H1 (cell line): ENCODE results near the gene FOXD3. TPM values are rescaled to one million over a fixed set of nuclear protein-coding genes. Genes with fewer than 3 reads are reported as not detected.

ENCODE experiments used
- CTCF ChIA-PET: fragments of 300-600 bp; sonication (Branson Sonifier 250); formaldehyde crosslinking; loops from one replicate; lab custom pipeline; 2021; ENCODE audit not compliant: partially characterized antibody; lab: Charles Lee
- POLR2A ChIA-PET: fragments of 300-600 bp; sonication (Branson Sonifier 250); formaldehyde crosslinking; loops from one replicate; lab custom pipeline; 2021; ENCODE audit warnings: inconsistent platforms; ENCODE audit not compliant: partially characterized antibody; lab: Charles Lee
- DNase-seq, 2 experiments: peaks; one replicate each; pipeline versions ENCODE4 v3.0.0 to v3.0.0-alpha.2; 2010 to 2022; ENCODE audit warnings: low spot score in 2 of 2, low read depth in 1 of 2, mixed read lengths in 1 of 2
- FAIRE-seq: peaks from 2 replicates; lab custom pipeline; 2011; peaks lifted over from hg19 to GRCh38; lab: Jason Lieb, UNC
- H2AFZ ChIP-seq: 2 replicates; pipeline ENCODE4 v1.8.1; 2012; ENCODE audit warnings: low read length, inconsistent platforms
- H2AK5ac ChIP-seq: 2 replicates; pipeline ENCODE4 v1.6.1; 2013; ENCODE audit warnings: low read depth, low read length
- H2BK120ac ChIP-seq: replicated peaks from 2 replicates; pipeline ENCODE3; 2013; ENCODE audit warnings: low read depth, low read length, inconsistent platforms
- H2BK12ac ChIP-seq: 2 replicates; pipeline ENCODE4 v1.6.1; 2013; ENCODE audit warnings: low read depth, low read length
- H2BK15ac ChIP-seq: 2 replicates; pipeline ENCODE4 v1.6.1; 2013; ENCODE audit warnings: low read length
- H2BK20ac ChIP-seq: 2 replicates; pipeline ENCODE4 v1.6.1; 2013; ENCODE audit warnings: low read length
- H2BK5ac ChIP-seq: 2 replicates; pipeline ENCODE4 v1.6.1; 2013; ENCODE audit warnings: low read depth, low read length
- H3K14ac ChIP-seq: 2 replicates; pipeline ENCODE4 v1.6.1; 2013; ENCODE audit warnings: inconsistent platforms; ENCODE audit not compliant: insufficient read length
- H3K18ac ChIP-seq: 2 replicates; pipeline ENCODE4 v1.6.1; 2013; ENCODE audit warnings: low read length; ENCODE audit errors: extremely low read depth
- H3K23ac ChIP-seq: 2 replicates; pipeline ENCODE4 v1.6.1; 2013; ENCODE audit warnings: inconsistent platforms; ENCODE audit not compliant: insufficient read length
- H3K23me2 ChIP-seq: 2 replicates; pipeline ENCODE4 v1.6.1; 2013; ENCODE audit warnings: low read depth, low read length
- H3K27ac ChIP-seq: 2 replicates; pipeline ENCODE4 v1.6.1; 2011; ENCODE audit warnings: low read depth, low read length, inconsistent platforms
- H3K27me3 ChIP-seq, 4 experiments: replicated peaks in 1 of 4; 1 replicate in 1 of 4; 2 replicates in 3 of 4; pipeline versions ENCODE4 v1.6.1 to v1.8.1; 2011 to 2013; ENCODE audit warnings: low read length in 3 of 4, mild to moderate bottlenecking in 3 of 4, inconsistent platforms in 2 of 4, mixed read lengths in 2 of 4, moderate library complexity in 1 of 4; ENCODE audit not compliant: control insufficient read depth in 3 of 4, insufficient read depth in 3 of 4; ENCODE audit errors: extremely low read depth in 1 of 4
- H3K36me3 ChIP-seq, 4 experiments: 2 replicates each; pipeline versions ENCODE4 v1.6.1 to v1.8.1; 2011 to 2013; ENCODE audit warnings: mild to moderate bottlenecking in 4 of 4, low read length in 3 of 4, moderate library complexity in 2 of 4, control low read depth in 1 of 4, inconsistent platforms in 1 of 4; ENCODE audit not compliant: insufficient read depth in 4 of 4, control insufficient read depth in 2 of 4
- H3K4ac ChIP-seq: replicated peaks from 2 replicates; pipeline ENCODE3; 2013; ENCODE audit warnings: low read length, low read depth, mixed read lengths, inconsistent platforms; ENCODE audit not compliant: insufficient read length
- H3K4me1 ChIP-seq, 4 experiments: replicated peaks in 1 of 4; 1 replicate in 1 of 4; 2 replicates in 3 of 4; pipeline versions ENCODE4 v1.6.1 to v1.8.1; 2011 to 2013; ENCODE audit warnings: low read length in 3 of 4, inconsistent platforms in 2 of 4, mixed read lengths in 1 of 4; ENCODE audit not compliant: insufficient read depth in 4 of 4, control insufficient read depth in 3 of 4
- H3K4me2 ChIP-seq, 2 experiments: 2 replicates each; pipeline versions ENCODE4 v1.6.1 to v1.8.1; 2011 to 2013; ENCODE audit warnings: low read depth in 2 of 2, low read length in 2 of 2, control low read depth in 1 of 2, inconsistent platforms in 1 of 2, mild to moderate bottlenecking in 1 of 2; ENCODE audit not compliant: insufficient read depth in 1 of 2
- H3K4me3 ChIP-seq, 4 experiments: fragments of 200-600, 300-600 bp in 1 of 4; sonication (generic), shearing (Covaris generic), sonication (Bioruptor Twin) in 1 of 4; 2 replicates each; pipeline versions ENCODE4 v1.5.1 to v1.8.1; 2011 to 2016; ENCODE audit warnings: low read length in 4 of 4, low read depth in 3 of 4, control low read depth in 2 of 4, inconsistent platforms in 2 of 4, mild to moderate bottlenecking in 2 of 4, mixed read lengths in 1 of 4, moderate library complexity in 1 of 4; ENCODE audit not compliant: insufficient read depth in 2 of 4; ENCODE audit errors: extremely low read depth in 1 of 4
- H3K56ac ChIP-seq: replicated peaks from 2 replicates; pipeline ENCODE3; 2013; ENCODE audit warnings: low read depth, mild to moderate bottlenecking, mixed read lengths, low read length, inconsistent platforms; ENCODE audit not compliant: insufficient read length
- H3K79me1 ChIP-seq: 2 replicates; pipeline ENCODE4 v1.6.1; 2013; ENCODE audit warnings: low read depth, low read length, control low read depth
- H3K79me2 ChIP-seq, 2 experiments: 2 replicates each; pipeline versions ENCODE4 v1.6.1 to v1.8.1; 2012 to 2013; ENCODE audit warnings: low read length in 2 of 2, mild to moderate bottlenecking in 2 of 2, inconsistent platforms in 1 of 2; ENCODE audit not compliant: insufficient read depth in 2 of 2, control insufficient read depth in 1 of 2
- H3K9ac ChIP-seq, 4 experiments: replicated peaks in 1 of 4; 1 replicate in 1 of 4; 2 replicates in 3 of 4; pipeline versions ENCODE4 v1.6.1 to v1.8.1; 2011 to 2013; ENCODE audit warnings: low read depth in 3 of 4, low read length in 3 of 4, control low read depth in 2 of 4, mild to moderate bottlenecking in 2 of 4, moderate library complexity in 2 of 4, inconsistent platforms in 1 of 4; ENCODE audit errors: extremely low read depth in 1 of 4
- H3K9me3 ChIP-seq, 2 experiments: 2 replicates each; pipeline versions ENCODE4 v1.6.1 to v1.8.1; 2012 to 2013; ENCODE audit warnings: mild to moderate bottlenecking in 2 of 2, moderate library complexity in 2 of 2, control low read depth in 1 of 2, inconsistent platforms in 1 of 2, low read depth in 1 of 2, low read length in 1 of 2, mixed read lengths in 1 of 2; ENCODE audit not compliant: insufficient read depth in 2 of 2
- H4K20me1 ChIP-seq, 2 experiments: replicated peaks in 1 of 2; 2 replicates each; pipeline versions ENCODE3 to v1.8.1; 2011 to 2013; ENCODE audit warnings: inconsistent platforms in 2 of 2, low read length in 2 of 2, mild to moderate bottlenecking in 1 of 2; ENCODE audit not compliant: insufficient read depth in 2 of 2, control insufficient read depth in 1 of 2
- H4K5ac ChIP-seq: 2 replicates; pipeline ENCODE4 v1.6.1; 2013; ENCODE audit warnings: low read length, low read depth, mixed read lengths, inconsistent platforms; ENCODE audit not compliant: insufficient read length
- H4K8ac ChIP-seq: 2 replicates; pipeline ENCODE4 v1.8.0; 2013; ENCODE audit warnings: mild to moderate bottlenecking, moderate library complexity, low read length, inconsistent platforms; ENCODE audit not compliant: insufficient read depth; ENCODE audit errors: extremely low read depth
- H4K91ac ChIP-seq: replicated peaks from 2 replicates; pipeline ENCODE3; 2013; ENCODE audit warnings: low read length, mixed read lengths, inconsistent platforms; ENCODE audit not compliant: insufficient read length
- NRF1 ChIP-seq: IDR thresholded peaks from 2 replicates; pipeline ENCODE4 v1.6.1; 2011; ENCODE audit warnings: mild to moderate bottlenecking, low read depth, low read length, improper control_type of control experiment
- SRF ChIP-seq: IDR thresholded peaks from 2 replicates; pipeline ENCODE4 v1.6.1; 2011; ENCODE audit warnings: mild to moderate bottlenecking, low read depth, low read length, moderate library complexity
- TAF1 ChIP-seq: IDR thresholded peaks from 2 replicates; pipeline ENCODE4 v1.6.1; 2011; ENCODE audit warnings: mild to moderate bottlenecking, low read depth, low read length
- TAF7 ChIP-seq: optimal IDR thresholded peaks from 2 replicates; pipeline ENCODE3; 2011; ENCODE audit warnings: low read depth, mild to moderate bottlenecking, inconsistent platforms, low read length, moderate library complexity, borderline replicate concordance
- WGBS, 2 experiments: shearing (Covaris generic) in 1 of 2; methylation state at CpG; one replicate each; pipeline versions ENCODE4 v1.1.6 to v1.1.7; 2013 to 2015; ENCODE audit warnings: low lambda C conversion rate in 2 of 2, mixed read lengths in 2 of 2, inconsistent platforms in 1 of 2, low coverage in 1 of 2, missing lambda C conversion rate in 1 of 2; ENCODE audit not compliant: insufficient replicate concordance in 2 of 2, insufficient coverage in 1 of 2, insufficient read length in 1 of 2; ENCODE audit errors: extremely low coverage in 1 of 2, missing lambda C conversion rate in 1 of 2; 5-methylcytosine and 5-hydroxymethylcytosine counted together
- polyA plus RNA-seq, 7 experiments: library from polyadenylated mRNA; depleted of rRNA in 3 of 7; stranded (reverse) in 5 of 7; unstranded in 2 of 7; fragments of >200 nt in 5 of 7; fragments of 200-250 nt in 2 of 7; gene quantifications; 1 replicate in 5 of 7; 2 replicates in 1 of 7; 4 replicates in 1 of 7; pipeline versions ENCODE4 v1.2.1 to v1.2.3, GENCODE V29; 2011 to 2013; ENCODE audit warnings: missing spikeins in 2 of 7, mixed read lengths in 2 of 7
- total RNA-seq: library from RNA; stranded (reverse); fragmentation: NEBNext Ultra II Directional; extraction: Animal tissue kit (Norgen Biotek cat#: 25700); gene quantifications from 2 replicates; pipeline ENCODE4 v1.2.1, GENCODE V29; 2021

Gene FOXD3
- total and polyA plus RNA-seq, 2 of the 8 experiments (the other 6 are each of a cell fraction or from before 2014, with no cell fraction given) = 8.7 to 33.7 TPM

DNA sequence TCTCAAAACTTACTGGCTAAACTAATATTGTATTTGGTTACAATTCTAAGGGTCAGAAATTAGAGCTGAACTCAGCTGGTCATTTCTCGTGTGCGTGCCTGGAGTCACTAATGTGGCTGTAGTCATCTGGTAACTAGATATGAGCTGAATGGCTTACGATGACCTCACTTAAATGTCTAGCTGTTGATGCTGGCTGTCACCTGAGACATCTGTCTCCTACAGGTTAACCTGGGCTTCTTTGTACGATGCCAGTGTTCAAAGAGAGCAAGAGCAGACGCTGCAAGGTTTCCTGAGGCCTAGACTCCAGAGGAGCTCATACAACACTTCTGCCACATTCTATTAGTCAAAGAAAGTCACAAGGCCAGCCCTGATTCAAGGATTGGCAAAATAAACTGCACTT is 28.0 kb downstream of the FOXD3 start:
- H4K20me1 ChIP-seq = no peaks in the 10 kb centered on the region
- no peak overlapping the region for H2BK12ac ChIP-seq
- 92% methylated on average over 5 of the region's 5 CpGs; no CpG with 5 or more reads in 1 of the 2 experiments for WGBS, 2 experiments
- POLR2A ChIA-PET = interaction anchor here (1.1 kb wide), 1 partner anchor 14 kb away, joined by 3 read pairs; no protein-coding TSS in a partner anchor
- no peaks in the 10 kb centered on the region for H3K36me3 ChIP-seq
- H3K9me3 ChIP-seq = no peaks in the 10 kb centered on the region
- H2BK15ac ChIP-seq = no peak overlapping the region
- no peaks in the 10 kb centered on the region for H3K79me2 ChIP-seq
- no peak overlapping the region for H3K4ac ChIP-seq
- no peak overlapping the region for H3K4me3 ChIP-seq
- H3K27ac ChIP-seq = no peak overlapping the region
- H3K56ac ChIP-seq = no peak overlapping the region
- no peak overlapping the region for H4K91ac ChIP-seq
- CTCF ChIA-PET = interaction anchor here (0.9 to 3.3 kb wide), 6 partner anchors 9 to 140 kb away, joined by 3 to 18 read pairs (median 5); no protein-coding TSS in a partner anchor
- no peak for TF ChIP-seq TAF1
- no peak for TF ChIP-seq TAF7
- TF ChIP-seq NRF1 = no peak
- no peak for TF ChIP-seq SRF
- H2BK20ac ChIP-seq = no peak overlapping the region
- no peaks in the 10 kb centered on the region for H3K79me1 ChIP-seq
- no peak overlapping the region for H2AK5ac ChIP-seq
- no peak overlapping the region for H2BK120ac ChIP-seq
- H2BK5ac ChIP-seq = no peak overlapping the region
- no peak for DNase-seq
- no peaks in the 10 kb centered on the region for H3K27me3 ChIP-seq
- H3K23me2 ChIP-seq = no peaks in the 10 kb centered on the region
- H2AFZ ChIP-seq = no peak overlapping the region
- no peak overlapping the region for H4K8ac ChIP-seq
- H4K5ac ChIP-seq = no peak overlapping the region
- H3K18ac ChIP-seq = no peak overlapping the region
- H3K23ac ChIP-seq = no peak overlapping the region
- no peak overlapping the region for H3K4me2 ChIP-seq
- H3K9ac ChIP-seq = no peak overlapping the region
- no peak for FAIRE-seq
- no peak overlapping the region for H3K14ac ChIP-seq
- no peaks in the 10 kb centered on the region for H3K4me1 ChIP-seq
